Calu3 (cell line): ENCODE data around the gene TCF4. TPM values are rescaled to one million over a fixed set of nuclear protein-coding genes. Genes with fewer than 3 reads are reported as not detected.

ENCODE experiments used
- BruUV-seq: library from RNA; stranded (reverse); fragments of 400-500 nt; replicated peaks from 2 replicates; lab custom pipeline; 2021; lab: Mats Ljungman, UMichigan
- CTCF ChIA-PET: fragments of 300-600 bp; sonication (Branson Sonifier 250); formaldehyde crosslinking; loops from one replicate; lab custom pipeline; 2022; ENCODE audit warnings: antibody characterized with exemption; lab: Charles Lee
- DNase-seq: peaks from one replicate; pipeline ENCODE4 v3.0.0; 2022
- H3K27ac Mint-ChIP-seq: one replicate; pipeline ENCODE4 v1.8.0; 2022; ENCODE audit warnings: mixed read lengths; ENCODE audit not compliant: unreplicated experiment
- H3K27me3 Mint-ChIP-seq: one replicate; pipeline ENCODE4 v1.8.0; 2022; ENCODE audit warnings: mixed read lengths; ENCODE audit not compliant: unreplicated experiment
- H3K36me3 Mint-ChIP-seq: one replicate; pipeline ENCODE4 v1.8.0; 2022; ENCODE audit warnings: mild to moderate bottlenecking, moderate library complexity, mixed read lengths; ENCODE audit not compliant: insufficient read depth, unreplicated experiment
- H3K4me1 Mint-ChIP-seq: one replicate; pipeline ENCODE4 v1.8.0; 2022; ENCODE audit warnings: mild to moderate bottlenecking, low read depth, mixed read lengths; ENCODE audit not compliant: unreplicated experiment
- H3K4me3 Mint-ChIP-seq: one replicate; pipeline ENCODE4 v1.8.0; 2022; ENCODE audit warnings: mild to moderate bottlenecking, low read depth, moderate library complexity, mixed read lengths; ENCODE audit not compliant: unreplicated experiment
- H3K9me3 Mint-ChIP-seq: one replicate; pipeline ENCODE4 v1.8.0; 2022; ENCODE audit warnings: low read depth, mixed read lengths; ENCODE audit not compliant: unreplicated experiment
- CTCF ChIP-seq: fragments of 200-600 bp; IDR thresholded peaks from one replicate; pipeline ENCODE4 v1.8.0; 2022; ENCODE audit warnings: antibody characterized with exemption; ENCODE audit not compliant: unreplicated experiment
- intact Hi-C: fragments of 100-400 bp; cut with micrococcal nuclease; formaldehyde crosslinking; loops from one replicate; pipeline ENCODE4 v1.10.0; 2022; ENCODE audit not compliant: unreplicated experiment
- total RNA-seq: library from RNA; stranded (reverse); gene quantifications from 2 replicates; pipeline ENCODE4 v1.2.3, GENCODE V29; 2022

The TCF4 gene
- total RNA-seq, 1 experiment from 2014 or later, result 0.21 TPM

- intact Hi-C loops, result no loop called here
- Mint-ChIP-seq H3K9me3 (peaks cover 6% of the 10 kb centered on the region), H3K4me1 (no peaks in the 10 kb centered on the region), H3K4me3 (no peak overlapping the region), H3K27me3 (peaks cover 69% of the 10 kb centered on the region), H3K27ac (no peak overlapping the region), H3K36me3 (no peaks in the 10 kb centered on the region)
- CTCF ChIA-PET, result no interaction called here
- no peak for DNase-seq
- BruUV-seq, result no TSS peak
- TF ChIP-seq CTCF, result no peak
These were observed 147.0 kb downstream of the TCF4 start for GRCh38 chr18:55440988-55441387.

GRCh38 chr18:55439056-55439455 is 148.9 kb downstream of the TCF4 start:
- intact Hi-C loops, result no loop called here
- Mint-ChIP-seq H3K4me3 (no peak overlapping the region), H3K9me3 (no peaks in the 10 kb centered on the region), H3K27ac (no peak overlapping the region), H3K27me3 (peaks cover 49% of the 10 kb centered on the region), H3K36me3 (no peaks in the 10 kb centered on the region), H3K4me1 (no peaks in the 10 kb centered on the region)
- no TSS peak for BruUV-seq
- DNase-seq, result no peak
- TF ChIP-seq CTCF, result no peak
- CTCF ChIA-PET, result no interaction called here

GRCh38 chr18:55435592-55435991 is 152.4 kb downstream of the TCF4 start:
- intact Hi-C loops, result no loop called here
- no peak overlapping the region for H3K27ac Mint-ChIP-seq
- no peaks in the 10 kb centered on the region for H3K36me3 Mint-ChIP-seq
- peaks cover 2% of the 10 kb centered on the region for H3K9me3 Mint-ChIP-seq
- TF ChIP-seq CTCF, result no peak
- CTCF ChIA-PET, result interaction anchor here (0.6 kb wide), 1 partner anchor 189 kb away, joined by 4 read pairs; no protein-coding TSS in a partner anchor
- H3K4me3 Mint-ChIP-seq, result no peak overlapping the region
- no peaks in the 10 kb centered on the region for H3K4me1 Mint-ChIP-seq
- no TSS peak for BruUV-seq
- peaks cover 27% of the 10 kb centered on the region for H3K27me3 Mint-ChIP-seq
- no peak for DNase-seq

- BruUV-seq, result no TSS peak
- TF ChIP-seq CTCF, result no peak
- CTCF ChIA-PET, result no interaction called here
These were observed 154.3 kb downstream of the TCF4 start for GRCh38 chr18:55433648-55434047.

More at GRCh38 chr18:55433648-55434047, 154.3 kb downstream of the TCF4 start:
- DNase-seq, result no peak
- Mint-ChIP-seq H3K4me1 (no peaks in the 10 kb centered on the region), H3K4me3 (no peak overlapping the region), H3K36me3 (no peaks in the 10 kb centered on the region), H3K27ac (no peak overlapping the region), H3K27me3 (peaks cover 9% of the 10 kb centered on the region), H3K9me3 (peaks cover 2% of the 10 kb centered on the region)
- intact Hi-C loops, result no loop called here
